Thyroid gland (tissue), 4 donors: ENCODE measurements around the gene MED14. TPM values are rescaled to one million over a fixed set of nuclear protein-coding genes. Genes with fewer than 3 reads are reported as not detected.

Experiments
- DNase-seq, 2 donors: peaks; one replicate each; pipeline ENCODE4 v3.0.0-alpha.2; 2019
- H3K27ac ChIP-seq, 3 donors: fragments of 200-600 bp; sonication (generic); 1 replicate in 2 of 3; 2 replicates in 1 of 3; pipeline ENCODE4 v1.5.1; 2016 to 2019; ENCODE audit warnings: mild to moderate bottlenecking in 1 of 3, moderate library complexity in 1 of 3
- H3K27me3 ChIP-seq: fragments of 200-600 bp; sonication (generic); one replicate; pipeline ENCODE4 v1.5.1; 2019
- H3K36me3 ChIP-seq, 2 donors: fragments of 200-600 bp; sonication (generic); one replicate each; pipeline ENCODE4 v1.5.1; 2016 to 2019
- H3K4me1 ChIP-seq, 2 donors: fragments of 200-600 bp; sonication (generic); one replicate each; pipeline ENCODE4 v1.5.1; 2017 to 2019
- H3K4me3 ChIP-seq, 3 donors: fragments of 200-600 bp; sonication (generic); replicated peaks in 1 of 3; 1 replicate in 2 of 3; 2 replicates in 1 of 3; pipeline ENCODE4 v1.5.1; 2016; ENCODE audit warnings: mild to moderate bottlenecking in 1 of 3
- H3K9me3 ChIP-seq: fragments of 200-600 bp; sonication (generic); one replicate; pipeline ENCODE4 v1.5.1; 2017
- POLR2A ChIP-seq, 2 donors: fragments of 450-650 bp; IDR thresholded peaks; one replicate each; pipeline ENCODE4 v1.6.1; 2017; ENCODE audit warnings: antibody characterized with exemption in 2 of 2, mild to moderate bottlenecking in 2 of 2, moderate library complexity in 1 of 2
- WGBS, 2 donors: methylation state at CpG; one replicate each; pipeline ENCODE4 v1.1.5; 2017; 5-methylcytosine and 5-hydroxymethylcytosine counted together
- intact Hi-C: fragments of 100-400 bp; cut with DNase I; formaldehyde crosslinking; loops from one replicate; pipeline ENCODE4 v1.15.1; 2023
- total RNA-seq, 4 donors: library from RNA; depleted of rRNA; stranded (reverse); fragments of >200 nt; gene quantifications; one replicate each; pipeline ENCODE4 v1.2.3, GENCODE V29; 2016
- TF ChIP-seq, protein P1 (sequence below), 6 experiments: fragments of 200-600 bp in 3 of 6; fragments of 450-650 bp in 3 of 6; sonication (generic) in 3 of 6; IDR thresholded peaks; one replicate each; pipeline ENCODE4 v1.5.1; 2016 to 2019; ENCODE audit warnings: antibody characterized with exemption in 6 of 6, mild to moderate bottlenecking in 2 of 6, inconsistent platforms in 1 of 6, moderate library complexity in 1 of 6

Gene MED14
- total RNA-seq, 4 donors from 2014 or later, result 49.6 to 114 (median 78.3) TPM

DNA sequence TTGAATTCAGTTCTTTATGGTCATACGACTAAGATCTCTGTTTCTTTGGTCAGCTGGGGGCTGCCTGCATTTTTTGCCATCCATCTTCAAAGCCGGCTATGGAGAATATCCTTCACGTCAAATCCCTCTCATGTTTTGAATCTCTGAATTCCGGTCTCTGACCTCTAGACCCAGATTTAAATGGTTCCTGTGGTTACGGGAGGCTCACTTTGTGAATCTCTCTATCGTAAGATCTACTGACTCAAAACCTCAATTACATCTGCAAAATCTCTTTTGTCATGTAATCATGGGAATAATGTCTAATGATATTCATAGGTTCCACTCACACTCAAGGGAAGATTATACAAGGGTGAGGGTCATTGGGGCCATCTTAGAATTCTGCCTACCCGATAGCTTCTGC, 117.8 kb downstream of the MED14 start:
- intact Hi-C loops, result no loop called here
- H3K4me3 ChIP-seq, result no peak overlapping the region
- no peaks in the 10 kb centered on the region for H3K36me3 ChIP-seq
- no peak for DNase-seq
- no peaks in the 10 kb centered on the region for H3K27me3 ChIP-seq
- H3K4me1 ChIP-seq, result no peaks in the 10 kb centered on the region
- WGBS, 2 donors, result 89 to 92% methylated on average over 7 of the region's 7 CpGs
- TF ChIP-seq POLR2A (IDR thresholded peaks at IDR 0.05), result no peak
- TF ChIP-seq, protein P1, sequence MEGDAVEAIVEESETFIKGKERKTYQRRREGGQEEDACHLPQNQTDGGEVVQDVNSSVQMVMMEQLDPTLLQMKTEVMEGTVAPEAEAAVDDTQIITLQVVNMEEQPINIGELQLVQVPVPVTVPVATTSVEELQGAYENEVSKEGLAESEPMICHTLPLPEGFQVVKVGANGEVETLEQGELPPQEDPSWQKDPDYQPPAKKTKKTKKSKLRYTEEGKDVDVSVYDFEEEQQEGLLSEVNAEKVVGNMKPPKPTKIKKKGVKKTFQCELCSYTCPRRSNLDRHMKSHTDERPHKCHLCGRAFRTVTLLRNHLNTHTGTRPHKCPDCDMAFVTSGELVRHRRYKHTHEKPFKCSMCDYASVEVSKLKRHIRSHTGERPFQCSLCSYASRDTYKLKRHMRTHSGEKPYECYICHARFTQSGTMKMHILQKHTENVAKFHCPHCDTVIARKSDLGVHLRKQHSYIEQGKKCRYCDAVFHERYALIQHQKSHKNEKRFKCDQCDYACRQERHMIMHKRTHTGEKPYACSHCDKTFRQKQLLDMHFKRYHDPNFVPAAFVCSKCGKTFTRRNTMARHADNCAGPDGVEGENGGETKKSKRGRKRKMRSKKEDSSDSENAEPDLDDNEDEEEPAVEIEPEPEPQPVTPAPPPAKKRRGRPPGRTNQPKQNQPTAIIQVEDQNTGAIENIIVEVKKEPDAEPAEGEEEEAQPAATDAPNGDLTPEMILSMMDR (IDR thresholded peaks at IDR 0.05), result no peak
- H3K27ac ChIP-seq, result no peak overlapping the region
- no peaks in the 10 kb centered on the region for H3K9me3 ChIP-seq

DNA sequence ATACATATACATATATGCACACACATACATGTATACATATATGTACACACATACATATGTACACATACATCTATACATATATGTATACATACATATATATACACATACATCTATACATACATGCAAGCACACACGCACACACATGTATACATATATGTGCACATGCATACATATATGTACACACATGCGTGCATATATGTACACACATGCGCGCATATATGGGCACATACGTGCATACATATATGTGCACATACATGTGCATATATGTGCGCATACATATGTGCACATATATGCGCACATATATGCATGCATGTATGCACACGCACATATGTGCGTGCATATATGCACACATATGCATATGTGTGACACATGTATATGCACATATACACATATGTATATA, 119.4 kb downstream of the MED14 start:
- no peak overlapping the region for H3K4me3 ChIP-seq
- H3K27me3 ChIP-seq, result no peaks in the 10 kb centered on the region
- no peaks in the 10 kb centered on the region for H3K9me3 ChIP-seq
- no peak overlapping the region for H3K27ac ChIP-seq
- TF ChIP-seq, protein P1 (IDR thresholded peaks at IDR 0.05), result no peak
- no peak for TF ChIP-seq POLR2A (IDR thresholded peaks at IDR 0.05)
- intact Hi-C loops, result no loop called here
- WGBS, 2 donors, result 77 to 79% methylated on average over 9 of the region's 9 CpGs
- no peaks in the 10 kb centered on the region for H3K36me3 ChIP-seq
- no peaks in the 10 kb centered on the region for H3K4me1 ChIP-seq
- no peak for DNase-seq

- Histone ChIP-seq H3K4me1 (no peaks in the 10 kb centered on the region), H3K27ac (no peak overlapping the region), H3K27me3 (peaks cover 4% of the 10 kb centered on the region), H3K36me3 (no peaks in the 10 kb centered on the region), H3K4me3 (no peak overlapping the region), H3K9me3 (no peaks in the 10 kb centered on the region)
- TF ChIP-seq POLR2A (IDR thresholded peaks at IDR 0.05), result no peak
- no peak for DNase-seq
- intact Hi-C loops, result no loop called here
- 53 to 68% methylated on average over 4 of the region's 4 CpGs for WGBS, 2 donors
Measured at GRCh38 chrX:40612511-40612910, 122.8 kb downstream of the MED14 start.

- H3K27me3 ChIP-seq, result peaks cover 9% of the 10 kb centered on the region
- H3K4me3 ChIP-seq, result no peak overlapping the region
- no peak overlapping the region for H3K27ac ChIP-seq
- no peaks in the 10 kb centered on the region for H3K4me1 ChIP-seq
- TF ChIP-seq POLR2A (IDR thresholded peaks at IDR 0.05), result no peak
- TF ChIP-seq, protein P1 (IDR thresholded peaks at IDR 0.05), result no peak
- intact Hi-C loops, result no loop called here
- no peaks in the 10 kb centered on the region for H3K36me3 ChIP-seq
- no peak for DNase-seq
- 77 to 78% methylated on average over 3 of the region's 3 CpGs for WGBS, 2 donors
- H3K9me3 ChIP-seq, result no peaks in the 10 kb centered on the region
Measured at GRCh38 chrX:40607381-40607780, 128.0 kb downstream of the MED14 start.

DNA sequence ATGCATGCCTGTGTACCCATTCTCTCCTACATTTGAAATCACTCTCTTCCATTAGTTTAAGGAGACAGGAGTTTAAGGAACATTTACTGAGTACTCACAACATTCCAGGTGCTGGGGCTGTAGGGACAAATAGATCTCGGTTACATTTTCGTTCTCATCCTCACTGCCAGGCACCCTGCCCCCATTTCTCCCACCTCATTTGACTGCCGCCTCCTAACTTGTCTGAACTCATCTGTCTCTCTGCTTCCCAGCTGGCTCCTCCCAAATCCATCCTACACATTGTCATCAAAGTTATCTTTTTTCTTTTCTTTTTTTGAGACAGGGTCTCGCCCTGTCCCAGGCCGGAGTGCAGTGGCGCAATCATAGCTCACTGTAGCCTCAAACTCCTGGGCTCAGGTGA, 131.9 kb downstream of the MED14 start:
- Histone ChIP-seq H3K4me1 (no peaks in the 10 kb centered on the region), H3K27ac (no peak overlapping the region), H3K27me3 (peaks cover 9% of the 10 kb centered on the region), H3K9me3 (no peaks in the 10 kb centered on the region), H3K4me3 (no peak overlapping the region), H3K36me3 (peaks cover 0 to 4% of the 10 kb centered on the region in 2 donors)
- no peak for DNase-seq
- intact Hi-C loops, result no loop called here
- TF ChIP-seq POLR2A (IDR thresholded peaks at IDR 0.05), result no peak
- TF ChIP-seq, protein P1 (IDR thresholded peaks at IDR 0.05), result no peak
- 97 to 98% methylated on average over 6 of the region's 6 CpGs for WGBS, 2 donors

Other genes starting within 250 kb of the MED14 start
- gene ATP6AP2, start 154.6 kb downstream of the MED14 start, total RNA-seq, result 100 to 1,000 TPM; 213 to 287 (median 270) TPM
- gene MPC1L, start 112.1 kb downstream of the MED14 start, total RNA-seq, result not detected
- 10 to 100 TPM; 29.7 to 49.1 (median 42.2) TPM for gene CXorf38, start 88.0 kb downstream of the MED14 start, total RNA-seq